ENCODE measurements around the gene IRF1.
A peak's percentile ranks its signal among the peaks of the same experiment; 100 is the strongest.

Gene IRF1

GRCh38 chr5:132506094-132506692, 15.6 kb upstream of the IRF1 start:
- ATAC-seq = peak; percentile 49
- peaks cover 23% of the 10 kb centered on the region for H3K27me3 Mint-ChIP-seq
- peaks cover 21% of the 10 kb centered on the region for H3K4me1 Mint-ChIP-seq
- H3K9me3 Mint-ChIP-seq = peaks cover 5% of the 10 kb centered on the region
- no peak overlapping the region for H3K27ac Mint-ChIP-seq
- H3K4me3 Mint-ChIP-seq = no peak overlapping the region
- DNase-seq = no peak
- no peaks in the 10 kb centered on the region for H3K36me3 Mint-ChIP-seq (ENCODE audit: low read depth)

- H3K27me3 Mint-ChIP-seq = peaks cover 23% of the 10 kb centered on the region
- no peak overlapping the region for H3K4me3 Mint-ChIP-seq
- no peak overlapping the region for H3K27ac Mint-ChIP-seq
- peaks cover 25% of the 10 kb centered on the region for H3K4me1 Mint-ChIP-seq
- H3K36me3 Mint-ChIP-seq (ENCODE audit: low read depth) = no peaks in the 10 kb centered on the region
- DNase-seq = no peak
- no peak for ATAC-seq
- H3K9me3 Mint-ChIP-seq = peaks cover 5% of the 10 kb centered on the region
These were observed 15.1 kb upstream of the IRF1 start for GRCh38 chr5:132505641-132506040.

GRCh38 chr5:132504746-132505145, 14.2 kb upstream of the IRF1 start:
- no peak overlapping the region for H3K27ac Mint-ChIP-seq
- H3K27me3 Mint-ChIP-seq = peaks cover 21% of the 10 kb centered on the region
- H3K4me1 Mint-ChIP-seq = peaks cover 25% of the 10 kb centered on the region
- ATAC-seq (no peak), DNase-seq (no peak)
- H3K9me3 Mint-ChIP-seq = peaks cover 3% of the 10 kb centered on the region
- H3K4me3 Mint-ChIP-seq = no peak overlapping the region
- H3K36me3 Mint-ChIP-seq (ENCODE audit: low read depth) = no peaks in the 10 kb centered on the region

- ATAC-seq = no peak
- Mint-ChIP-seq H3K27me3 (peaks cover 13% of the 10 kb centered on the region), H3K4me3 (no peak overlapping the region), H3K9me3 (no peaks in the 10 kb centered on the region), H3K4me1 (peaks cover 25% of the 10 kb centered on the region), H3K36me3 (ENCODE audit: low read depth) (no peaks in the 10 kb centered on the region), H3K27ac (no peak overlapping the region)
- DNase-seq = no peak
These were observed 12.7 kb upstream of the IRF1 start for GRCh38 chr5:132503244-132503643.

GRCh38 chr5:132501961-132502931, 11.7 kb upstream of the IRF1 start:
- ATAC-seq = no peak
- Mint-ChIP-seq H3K4me1 (peaks cover 27% of the 10 kb centered on the region), H3K4me3 (no peak overlapping the region), H3K36me3 (ENCODE audit: low read depth) (no peaks in the 10 kb centered on the region), H3K9me3 (no peaks in the 10 kb centered on the region), H3K27me3 (peaks cover 4% of the 10 kb centered on the region), H3K27ac (no peak overlapping the region)
- no peak for DNase-seq

GRCh38 chr5:132501629-132501956, 11.0 kb upstream of the IRF1 start:
- Mint-ChIP-seq H3K27ac (no peak overlapping the region), H3K4me1 (peaks cover 29% of the 10 kb centered on the region), H3K36me3 (ENCODE audit: low read depth) (no peaks in the 10 kb centered on the region), H3K4me3 (no peak overlapping the region), H3K9me3 (no peaks in the 10 kb centered on the region), H3K27me3 (peaks cover 2% of the 10 kb centered on the region)
- ATAC-seq = no peak
- DNase-seq = no peak

GRCh38 chr5:132500931-132501628, 10.5 kb upstream of the IRF1 start:
- Mint-ChIP-seq H3K27ac (no peak overlapping the region), H3K4me3 (no peak overlapping the region), H3K9me3 (no peaks in the 10 kb centered on the region), H3K36me3 (ENCODE audit: low read depth) (no peaks in the 10 kb centered on the region), H3K27me3 (peaks cover 2% of the 10 kb centered on the region), H3K4me1 (peaks cover 27% of the 10 kb centered on the region)
- ATAC-seq = peak; percentile 48
- DNase-seq = peak; percentile 81

- ATAC-seq (no peak), DNase-seq (peak; percentile 2)
- no peaks in the 10 kb centered on the region for H3K9me3 Mint-ChIP-seq
- peaks cover under 1% of the 10 kb centered on the region for H3K27me3 Mint-ChIP-seq
- no peaks in the 10 kb centered on the region for H3K36me3 Mint-ChIP-seq (ENCODE audit: low read depth)
- peak overlapping the region; percentile 67 for H3K27ac Mint-ChIP-seq
- H3K4me1 Mint-ChIP-seq = peaks cover 30% of the 10 kb centered on the region
- H3K4me3 Mint-ChIP-seq = no peak overlapping the region
These were observed 9.8 kb upstream of the IRF1 start for GRCh38 chr5:132500244-132500930.

- Mint-ChIP-seq H3K27ac (peak overlapping the region; percentile 67), H3K4me3 (no peak overlapping the region), H3K27me3 (no peaks in the 10 kb centered on the region), H3K36me3 (ENCODE audit: low read depth) (no peaks in the 10 kb centered on the region), H3K9me3 (no peaks in the 10 kb centered on the region), H3K4me1 (peaks cover 37% of the 10 kb centered on the region)
- DNase-seq (peak; percentile 8), ATAC-seq (no peak)
These were observed 9.1 kb upstream of the IRF1 start for GRCh38 chr5:132499440-132500243.

GRCh38 chr5:132498686-132499271, 8.2 kb upstream of the IRF1 start:
- ATAC-seq (no peak), DNase-seq (no peak)
- no peaks in the 10 kb centered on the region for H3K27me3 Mint-ChIP-seq
- H3K4me1 Mint-ChIP-seq = peaks cover 46% of the 10 kb centered on the region
- H3K36me3 Mint-ChIP-seq (ENCODE audit: low read depth) = no peaks in the 10 kb centered on the region
- peak overlapping the region; percentile 48 for H3K27ac Mint-ChIP-seq
- H3K4me3 Mint-ChIP-seq = no peak overlapping the region
- H3K9me3 Mint-ChIP-seq = no peaks in the 10 kb centered on the region

GRCh38 chr5:132498152-132498551, 7.6 kb upstream of the IRF1 start:
- Mint-ChIP-seq H3K36me3 (ENCODE audit: low read depth) (no peaks in the 10 kb centered on the region), H3K27ac (peak overlapping the region; percentile 94), H3K4me3 (peak overlapping the region; percentile 76), H3K4me1 (peaks cover 52% of the 10 kb centered on the region), H3K27me3 (no peaks in the 10 kb centered on the region), H3K9me3 (no peaks in the 10 kb centered on the region)
- ATAC-seq (no peak), DNase-seq (peak; percentile 9)

- Mint-ChIP-seq H3K9me3 (no peaks in the 10 kb centered on the region), H3K27me3 (no peaks in the 10 kb centered on the region), H3K4me3 (peak overlapping the region; percentile 76), H3K4me1 (peaks cover 58% of the 10 kb centered on the region), H3K36me3 (ENCODE audit: low read depth) (no peaks in the 10 kb centered on the region), H3K27ac (peak overlapping the region; percentile 94)
- ATAC-seq = no peak
- peak; percentile 8 for DNase-seq
These were observed 7.0 kb upstream of the IRF1 start for GRCh38 chr5:132497488-132497997.

All from activated naive CD8-positive, alpha-beta T cell treated with anti-CD3 and anti-CD28 coated beads, Interleukin-2, amount 50 U/mL, for 24 hours (primary cell).